ENCODE results near the gene LCN15.

DNA sequence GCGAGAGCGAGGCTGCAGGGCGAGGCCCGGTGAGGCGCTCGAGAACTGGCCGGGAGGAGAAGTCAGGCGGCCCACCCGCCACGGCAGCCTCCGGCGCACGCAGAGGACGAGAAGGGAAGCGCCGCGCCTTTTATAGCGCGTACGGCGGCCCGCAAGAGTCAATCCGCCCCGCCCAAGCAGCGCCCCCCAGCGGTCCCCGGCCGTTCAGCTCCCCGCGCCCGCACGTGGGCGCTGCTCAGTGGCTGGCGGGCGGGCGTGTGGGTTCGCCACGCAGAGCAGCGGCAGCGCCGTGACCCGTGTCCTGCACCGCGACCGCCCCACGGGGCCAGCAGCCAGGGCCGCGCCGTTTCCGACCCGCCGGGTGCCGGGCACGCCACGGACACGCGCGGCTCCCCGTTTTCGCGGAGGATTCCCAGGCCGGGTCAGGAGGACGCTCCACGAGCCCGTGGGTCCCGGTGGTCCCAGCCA lies 36.2 kb downstream of the LCN15 start:
- TF ChIP-seq, protein P1, sequence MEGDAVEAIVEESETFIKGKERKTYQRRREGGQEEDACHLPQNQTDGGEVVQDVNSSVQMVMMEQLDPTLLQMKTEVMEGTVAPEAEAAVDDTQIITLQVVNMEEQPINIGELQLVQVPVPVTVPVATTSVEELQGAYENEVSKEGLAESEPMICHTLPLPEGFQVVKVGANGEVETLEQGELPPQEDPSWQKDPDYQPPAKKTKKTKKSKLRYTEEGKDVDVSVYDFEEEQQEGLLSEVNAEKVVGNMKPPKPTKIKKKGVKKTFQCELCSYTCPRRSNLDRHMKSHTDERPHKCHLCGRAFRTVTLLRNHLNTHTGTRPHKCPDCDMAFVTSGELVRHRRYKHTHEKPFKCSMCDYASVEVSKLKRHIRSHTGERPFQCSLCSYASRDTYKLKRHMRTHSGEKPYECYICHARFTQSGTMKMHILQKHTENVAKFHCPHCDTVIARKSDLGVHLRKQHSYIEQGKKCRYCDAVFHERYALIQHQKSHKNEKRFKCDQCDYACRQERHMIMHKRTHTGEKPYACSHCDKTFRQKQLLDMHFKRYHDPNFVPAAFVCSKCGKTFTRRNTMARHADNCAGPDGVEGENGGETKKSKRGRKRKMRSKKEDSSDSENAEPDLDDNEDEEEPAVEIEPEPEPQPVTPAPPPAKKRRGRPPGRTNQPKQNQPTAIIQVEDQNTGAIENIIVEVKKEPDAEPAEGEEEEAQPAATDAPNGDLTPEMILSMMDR (IDR thresholded peaks at IDR 0.05) = peak; percentile 91
- TF ChIP-seq EZH2phosphoT487 (IDR thresholded peaks at IDR 0.05) = no peak
